Suprapubic skin (tissue), 3 donors: Measurements from ENCODE around the gene YPEL2.

Experiments used
- POLR2AphosphoS5 ChIP-seq, 3 donors: sonication (generic); formaldehyde crosslinking; IDR thresholded peaks; one replicate each; pipeline ENCODE4 v1.6.1; 2017; ENCODE audit warnings: antibody characterized with exemption in 3 of 3
- TF ChIP-seq, protein P1 (sequence below), 2 donors: fragments of 200-600 bp in 1 of 2; fragments of 450-650 bp in 1 of 2; sonication (generic) in 1 of 2; IDR thresholded peaks; one replicate each; pipeline ENCODE4 v1.5.1; 2016 to 2019; ENCODE audit warnings: antibody characterized with exemption in 2 of 2, mild to moderate bottlenecking in 1 of 2, moderate library complexity in 1 of 2

DNA sequence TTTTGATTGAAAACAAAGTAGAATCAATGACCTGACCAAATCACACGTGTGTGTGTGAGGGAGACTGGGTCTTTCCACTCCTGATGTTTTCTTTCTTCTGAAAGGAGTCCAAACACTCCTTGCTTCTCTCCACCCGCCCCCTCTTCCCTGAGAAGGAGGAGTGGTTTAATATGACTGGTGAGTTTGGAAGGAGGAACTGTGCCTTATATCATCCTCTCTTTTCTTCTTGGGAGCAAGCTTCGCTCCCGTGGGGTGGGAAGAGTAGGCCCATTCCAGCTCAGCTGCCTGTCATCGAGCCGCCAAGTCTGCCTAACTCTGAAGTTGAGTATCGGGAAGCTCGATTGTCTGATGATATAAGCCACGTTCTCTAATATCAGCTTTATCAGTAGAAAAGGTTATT, 96.5 kb downstream of the YPEL2 start:
- TF ChIP-seq, protein P1, sequence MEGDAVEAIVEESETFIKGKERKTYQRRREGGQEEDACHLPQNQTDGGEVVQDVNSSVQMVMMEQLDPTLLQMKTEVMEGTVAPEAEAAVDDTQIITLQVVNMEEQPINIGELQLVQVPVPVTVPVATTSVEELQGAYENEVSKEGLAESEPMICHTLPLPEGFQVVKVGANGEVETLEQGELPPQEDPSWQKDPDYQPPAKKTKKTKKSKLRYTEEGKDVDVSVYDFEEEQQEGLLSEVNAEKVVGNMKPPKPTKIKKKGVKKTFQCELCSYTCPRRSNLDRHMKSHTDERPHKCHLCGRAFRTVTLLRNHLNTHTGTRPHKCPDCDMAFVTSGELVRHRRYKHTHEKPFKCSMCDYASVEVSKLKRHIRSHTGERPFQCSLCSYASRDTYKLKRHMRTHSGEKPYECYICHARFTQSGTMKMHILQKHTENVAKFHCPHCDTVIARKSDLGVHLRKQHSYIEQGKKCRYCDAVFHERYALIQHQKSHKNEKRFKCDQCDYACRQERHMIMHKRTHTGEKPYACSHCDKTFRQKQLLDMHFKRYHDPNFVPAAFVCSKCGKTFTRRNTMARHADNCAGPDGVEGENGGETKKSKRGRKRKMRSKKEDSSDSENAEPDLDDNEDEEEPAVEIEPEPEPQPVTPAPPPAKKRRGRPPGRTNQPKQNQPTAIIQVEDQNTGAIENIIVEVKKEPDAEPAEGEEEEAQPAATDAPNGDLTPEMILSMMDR (IDR thresholded peaks at IDR 0.05): no peak
- TF ChIP-seq POLR2AphosphoS5 (IDR thresholded peaks at IDR 0.05): no peak
